Stimulated activated naive CD8-positive, alpha-beta T cell treated with anti-CD3 and anti-CD28 coated beads, Interleukin-15, Interleukin-2, amounts not matched to agents 100 U/mL and 50 U/mL, for 24 hours (primary cell): Measurements from ENCODE around the gene TMA16.
"Not testable (repeated sequence)": the region's sequence is repeated elsewhere in the genome, so short reads cannot be mapped to it uniquely, and the experiment has no call there.

Experiments used
- ATAC-seq: fragments of 150-1000 bp; cut with Tn5 transposase; one replicate; pipeline ENCODE4 v1.10.0; 2021
- DNase-seq: peaks from one replicate; pipeline ENCODE4 v3.0.0; 2021

The TMA16 gene

DNA sequence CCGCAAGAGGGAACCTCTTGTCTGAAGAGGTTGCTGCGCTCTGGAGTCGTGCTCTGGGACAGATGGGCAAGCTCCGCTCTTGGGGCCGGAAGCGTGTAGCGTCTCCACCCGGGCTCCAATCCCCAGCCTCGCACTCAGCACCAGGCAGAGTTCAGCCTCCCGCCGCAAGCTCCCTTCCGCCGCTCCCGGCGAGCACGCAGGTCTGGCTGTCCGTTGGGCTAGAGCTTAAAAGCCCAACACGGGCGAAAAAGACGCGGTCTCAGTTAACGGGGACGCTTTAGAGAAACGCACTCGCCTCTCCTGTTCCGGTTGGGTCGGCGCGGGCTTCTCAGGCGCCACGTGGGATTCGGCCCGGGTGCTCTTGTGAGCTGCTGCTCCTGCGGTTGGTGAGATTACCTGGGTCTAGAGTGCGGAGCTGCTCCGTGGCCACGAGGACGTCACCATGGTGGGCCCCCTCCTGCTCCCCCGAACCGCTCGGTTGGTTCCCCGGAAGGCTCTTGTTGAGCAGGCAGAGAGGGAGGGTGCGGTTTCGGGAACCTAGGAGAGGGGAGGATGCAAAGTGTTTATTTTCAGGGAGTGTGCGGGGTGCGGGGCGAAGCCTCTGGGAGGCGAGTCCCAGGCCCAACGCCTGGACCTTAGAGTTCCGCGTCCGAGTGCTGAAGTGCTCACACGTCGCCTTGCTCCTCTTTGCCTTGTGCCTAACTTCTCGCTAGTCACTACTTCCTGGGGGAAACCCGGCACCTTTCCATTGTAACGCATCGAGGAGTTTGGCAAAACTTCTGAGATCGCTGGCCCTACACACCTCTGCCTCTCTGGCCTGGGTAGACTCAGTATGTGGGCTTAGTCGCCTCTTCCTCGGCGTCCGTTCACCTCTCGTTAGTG, at the start of gene TMA16:
TSS of gene TMA16 (plus strand) at position 331 of the 882 bp plus-strand sequence. CDS start at position 443, 112 bp downstream.
- ATAC-seq (peak; percentile 96), DNase-seq (peak; percentile 83)

GRCh38 chr4:163447023-163447422, 47.5 kb upstream of the TMA16 start:
- DNase-seq, ATAC-seq: not testable (repeated sequence)

DNA sequence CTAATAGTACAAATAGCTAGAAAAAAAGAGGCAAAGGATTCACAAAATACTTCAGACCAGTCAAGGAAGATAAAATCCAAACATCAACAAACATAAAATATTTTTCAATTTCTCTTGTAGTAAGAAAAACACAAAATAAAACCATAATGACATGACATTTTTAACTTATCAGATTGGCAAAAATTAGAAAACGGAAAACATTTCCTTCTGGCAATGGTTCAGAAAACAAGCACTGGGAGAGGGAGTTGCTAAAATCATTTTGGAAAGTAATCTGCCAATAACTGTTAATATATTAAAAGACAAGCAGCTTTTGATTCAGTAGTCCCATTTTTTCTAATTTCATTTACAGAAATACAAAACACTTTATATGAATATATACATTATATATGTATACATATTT, 47.0 kb upstream of the TMA16 start:
- DNase-seq: no peak

GRCh38 chr4:163448540-163449203, 45.8 kb upstream of the TMA16 start:
- ATAC-seq: no peak

More for the DNA sequence above, 47.0 kb upstream of the TMA16 start:
- no peak for ATAC-seq

GRCh38 chr4:163462556-163462955, 31.9 kb upstream of the TMA16 start:
- ATAC-seq (no peak), DNase-seq (no peak)

More at GRCh38 chr4:163448540-163449203, 45.8 kb upstream of the TMA16 start:
- DNase-seq: no peak

- no peak for DNase-seq
- no peak for ATAC-seq
Observed at GRCh38 chr4:163467082-163467770, 27.3 kb upstream of the TMA16 start.

GRCh38 chr4:163470391-163470790, 24.1 kb upstream of the TMA16 start:
- ATAC-seq (no peak), DNase-seq (no peak)

DNA sequence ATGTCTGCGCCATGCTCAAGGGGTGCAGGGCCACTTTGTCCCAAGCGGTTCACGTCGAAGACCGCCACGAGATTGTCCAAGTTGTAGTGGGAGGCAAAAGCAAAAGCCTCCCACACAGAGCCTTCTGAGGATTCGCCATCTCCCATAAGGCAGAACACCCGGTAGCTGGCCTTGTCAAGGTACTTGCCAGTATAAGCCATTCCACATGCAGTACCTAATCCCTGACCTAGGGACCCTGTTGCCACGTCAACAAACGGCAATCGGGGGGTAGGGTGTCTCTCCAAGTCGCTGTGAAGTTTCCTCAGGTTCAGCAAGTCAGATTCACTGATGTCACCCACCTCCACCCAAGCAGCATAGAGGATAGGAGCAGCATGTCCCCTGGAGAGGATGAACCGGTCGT, 21.4 kb upstream of the TMA16 start:
- ATAC-seq (no peak), DNase-seq (no peak)

DNA sequence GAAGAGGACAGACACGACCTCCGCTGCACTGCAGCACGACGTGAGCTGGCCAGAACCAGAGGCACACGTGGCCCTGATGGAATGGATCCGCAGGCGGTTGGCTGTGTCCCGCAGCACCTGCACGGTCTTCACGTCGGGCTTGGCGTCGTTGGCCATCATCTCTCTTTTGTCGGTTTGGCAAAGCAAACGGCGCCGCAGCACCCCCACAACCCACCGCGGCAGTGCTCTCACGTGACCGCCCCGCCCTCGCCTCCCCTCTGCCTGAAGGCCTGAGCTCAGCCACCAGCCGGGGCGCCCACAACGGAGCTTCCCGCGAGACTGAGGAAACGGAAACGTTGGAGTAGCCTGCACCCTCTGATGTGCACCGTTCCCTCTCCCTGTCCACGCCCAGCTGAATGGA, 20.9 kb upstream of the TMA16 start, which contains the start of gene TKTL2:
TSS of gene TKTL2 (minus strand) at position 179 of the 400 bp plus-strand sequence. CDS start at position 159, 20 bp downstream.
- no peak for ATAC-seq
- DNase-seq: no peak

DNA sequence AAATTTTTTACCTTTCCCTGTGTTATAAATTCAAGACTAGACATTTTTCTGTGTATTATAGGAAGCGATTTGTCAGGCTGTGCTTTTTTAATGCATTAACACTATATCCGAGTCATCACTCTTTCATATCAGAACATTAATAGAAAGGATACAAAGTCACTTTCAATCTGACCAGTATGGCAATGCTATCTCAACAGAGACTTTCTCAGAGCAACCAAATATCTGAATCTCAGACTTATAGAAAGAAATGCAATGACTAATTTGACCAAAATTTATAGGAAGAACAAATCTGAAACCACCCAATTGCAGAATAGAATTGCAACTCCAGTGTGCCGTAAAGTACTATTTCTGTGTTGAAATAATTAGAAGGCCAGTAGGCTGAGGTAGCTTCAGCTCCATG, 20.5 kb upstream of the TMA16 start:
- ATAC-seq: no peak
- no peak for DNase-seq

DNA sequence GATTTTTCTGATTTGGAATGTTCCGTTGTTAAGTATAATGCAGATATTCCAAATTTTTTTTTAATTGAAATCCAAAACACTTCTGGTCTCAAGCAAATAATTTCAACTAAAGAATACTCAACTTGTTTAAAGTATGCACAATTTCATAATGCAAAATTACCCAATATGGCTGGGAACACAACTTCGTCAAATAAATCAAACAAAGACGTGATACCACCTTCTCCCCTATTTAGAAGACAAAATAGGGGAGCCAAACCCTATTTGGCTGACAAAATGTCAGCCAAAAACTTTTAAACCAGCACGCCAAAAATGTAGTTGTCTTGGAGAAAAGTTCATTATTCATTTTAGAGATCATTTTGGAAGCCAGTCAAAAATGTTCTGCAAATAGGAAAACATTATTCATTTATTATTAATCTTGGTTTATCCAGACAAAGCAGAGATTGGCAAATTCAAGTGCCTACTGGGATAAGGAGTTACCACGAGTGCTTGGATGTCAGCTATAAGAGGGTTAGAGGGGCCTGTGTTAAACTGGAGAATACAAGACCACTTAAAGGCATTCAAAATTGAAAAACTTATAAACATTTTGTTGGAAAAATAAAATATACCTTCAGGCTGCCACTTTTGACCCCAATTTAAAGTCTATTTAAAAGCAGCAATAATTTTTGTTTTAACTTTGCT, 17.6 kb upstream of the TMA16 start:
- ATAC-seq: no peak

DNA sequence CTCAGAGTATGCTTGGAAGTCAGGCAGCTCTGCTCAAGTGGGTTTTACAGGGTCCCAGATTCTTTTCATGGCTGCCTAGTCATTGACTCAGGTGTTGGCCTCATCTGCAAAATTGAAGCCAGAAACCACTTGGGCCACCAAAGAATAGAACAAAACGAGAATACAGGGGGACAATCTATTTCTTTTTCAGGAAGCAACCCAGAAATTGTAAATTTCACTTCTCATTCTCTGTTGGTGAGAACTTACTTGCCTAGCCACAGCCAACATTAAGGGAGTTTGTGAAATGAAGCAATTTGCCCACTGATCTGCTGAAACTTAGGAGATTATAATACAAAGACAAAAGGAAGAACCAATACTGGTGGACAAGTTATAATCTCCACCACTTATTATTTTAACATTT, 12.3 kb upstream of the TMA16 start:
- ATAC-seq (no peak), DNase-seq (no peak)

More for the DNA sequence above, 17.6 kb upstream of the TMA16 start:
- DNase-seq: no peak

GRCh38 chr4:163484906-163485305, 9.6 kb upstream of the TMA16 start:
- peak; percentile 64 for DNase-seq

DNA sequence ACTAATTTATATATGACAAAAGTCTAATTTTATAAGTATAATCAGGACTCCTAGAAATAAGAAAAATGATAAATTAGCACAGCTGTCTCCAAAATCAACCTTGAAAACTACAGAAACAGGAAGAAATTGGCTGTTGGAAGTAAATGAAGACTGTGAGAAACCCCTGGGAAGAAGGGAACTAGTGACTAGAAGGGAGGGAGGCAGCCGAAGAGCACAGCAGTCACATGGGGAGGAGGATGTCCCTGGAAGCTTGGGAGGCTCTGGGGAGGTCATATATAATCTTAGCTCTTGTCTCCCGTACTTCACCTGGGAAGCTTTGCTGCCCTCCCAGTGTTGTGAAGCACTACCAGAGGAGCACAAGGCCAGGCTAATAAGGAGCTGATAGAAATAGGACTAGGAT, 8.9 kb upstream of the TMA16 start:
- ATAC-seq: no peak
- no peak for DNase-seq

More at GRCh38 chr4:163484906-163485305, 9.6 kb upstream of the TMA16 start:
- ATAC-seq: peak; percentile 32

- DNase-seq (no peak), ATAC-seq (no peak)
Observed at GRCh38 chr4:163486321-163486720, 8.2 kb upstream of the TMA16 start.

- no peak for ATAC-seq
Observed at GRCh38 chr4:163489929-163490328, 4.6 kb upstream of the TMA16 start.

DNA sequence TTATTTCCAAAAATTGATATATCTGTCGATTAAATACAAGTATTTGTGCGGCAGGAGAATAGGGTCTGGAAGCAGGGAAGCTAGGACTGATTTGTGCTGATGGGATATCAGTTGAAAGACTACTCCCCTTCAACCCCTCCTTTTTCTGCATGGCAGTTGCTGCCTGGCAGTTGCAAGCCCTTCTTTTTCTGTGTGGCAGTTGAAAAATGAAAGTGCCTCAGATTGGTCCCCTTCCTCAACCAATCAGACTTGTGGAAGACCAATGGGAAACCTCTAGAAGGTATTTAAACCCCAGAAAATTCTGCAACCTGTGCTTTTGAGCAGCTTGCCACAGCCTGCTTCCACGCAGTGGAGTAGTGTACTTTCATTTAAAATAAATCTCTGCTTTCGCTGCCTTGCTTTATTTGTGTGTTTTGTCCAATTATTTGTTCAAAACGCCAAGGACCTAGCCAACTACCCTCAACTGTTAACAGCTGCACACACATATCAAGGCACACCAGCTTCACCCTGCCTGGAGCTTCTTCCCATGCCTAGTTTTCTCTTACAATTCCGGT, 1.5 kb upstream of the TMA16 start:
- DNase-seq (no peak), ATAC-seq (no peak)

More at GRCh38 chr4:163489929-163490328, 4.6 kb upstream of the TMA16 start:
- no peak for DNase-seq

GRCh38 chr4:163493643-163494359, 689 bp upstream of the TMA16 start:
- ATAC-seq: no peak
- peak; percentile 25 for DNase-seq

- DNase-seq (no peak), ATAC-seq (no peak)
Observed at GRCh38 chr4:163495900-163496299, 1.4 kb downstream of the TMA16 start.

- DNase-seq: no peak
Observed at GRCh38 chr4:163500586-163500985, 6.1 kb downstream of the TMA16 start.

DNA sequence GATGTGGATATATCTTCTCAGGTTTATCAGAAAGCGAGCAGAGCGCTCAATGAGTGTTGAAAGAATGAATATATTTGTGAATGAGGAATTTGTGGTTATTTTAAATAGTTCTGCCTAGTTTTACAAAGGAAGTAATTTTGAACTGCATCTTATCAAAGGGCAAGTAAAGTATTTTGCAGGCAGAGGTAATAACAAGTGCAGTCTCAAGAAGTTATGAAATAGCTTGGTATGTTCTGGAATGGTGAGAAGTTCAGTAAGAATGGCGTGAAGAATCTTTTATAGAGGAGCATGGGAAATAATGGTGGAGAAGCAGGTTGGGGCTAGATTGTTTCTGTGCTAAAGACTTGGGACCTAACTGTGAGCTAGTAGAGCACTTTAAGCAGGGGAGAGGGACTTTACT, 10.9 kb downstream of the TMA16 start:
- DNase-seq (no peak), ATAC-seq (no peak)

More at GRCh38 chr4:163500586-163500985, 6.1 kb downstream of the TMA16 start:
- no peak for ATAC-seq
